Fibroblast of the aortic adventitia (primary cell): ENCODE results near the gene PTGS1. TPM values are rescaled to one million over a fixed set of nuclear protein-coding genes. Genes with fewer than 3 reads are reported as not detected.
"Not testable (repeated sequence)": the region's sequence is repeated elsewhere in the genome, so short reads cannot be mapped to it uniquely, and the experiment has no call there.

Experiments used
- DNase-seq: peaks from one replicate; pipeline ENCODE4 v3.0.0-alpha.2; 2010; ENCODE audit warnings: low read depth
- H3K4me3 ChIP-seq: 2 replicates; pipeline ENCODE4 v1.5.1; 2011; ENCODE audit warnings: low read depth, mild to moderate bottlenecking, control low read depth, low read length, moderate library complexity
- total RNA-seq: library from RNA; depleted of rRNA; stranded (reverse); fragments of >200 nt; gene quantifications from 2 replicates; pipeline ENCODE4 v1.2.3, GENCODE V29; 2012; ENCODE audit warnings: low replicate concordance
- TF ChIP-seq, protein P1 (sequence below): IDR thresholded peaks from 2 replicates; pipeline ENCODE4 v1.5.1; 2011; ENCODE audit warnings: mild to moderate bottlenecking, low read length, control low read depth, inconsistent platforms; ENCODE audit not compliant: insufficient read depth

The PTGS1 gene
- total RNA-seq, 1 donor = 173 TPM

DNA sequence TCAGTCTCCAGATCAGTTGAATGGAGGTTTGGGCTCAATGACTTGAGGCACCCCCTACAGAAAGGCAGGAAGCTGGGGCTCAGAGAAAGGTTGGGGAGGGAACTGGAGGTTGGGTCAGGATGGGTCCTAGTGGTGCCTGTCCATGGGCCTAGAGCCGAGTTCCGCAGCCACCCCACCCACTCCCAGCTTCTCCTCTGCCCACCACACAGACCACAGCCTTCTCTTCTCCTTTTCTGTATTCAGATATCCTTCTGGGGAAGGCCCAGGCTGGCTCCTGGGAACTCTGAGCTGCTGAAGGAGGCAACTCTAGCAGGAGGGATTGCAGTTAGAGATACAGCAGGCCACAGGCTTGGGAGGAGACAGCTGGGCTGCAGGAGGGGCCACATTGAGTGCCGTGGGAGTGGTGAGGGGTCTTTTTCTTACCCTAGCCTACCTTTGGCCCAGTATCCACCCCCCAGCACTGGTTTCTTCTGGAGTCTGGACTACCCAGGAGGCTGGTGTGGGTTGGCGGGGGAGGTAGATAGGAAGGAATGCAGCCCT, 15.4 kb upstream of the PTGS1 start:
- no peak for DNase-seq
- H3K4me3 ChIP-seq = no peak overlapping the region
- TF ChIP-seq, protein P1, sequence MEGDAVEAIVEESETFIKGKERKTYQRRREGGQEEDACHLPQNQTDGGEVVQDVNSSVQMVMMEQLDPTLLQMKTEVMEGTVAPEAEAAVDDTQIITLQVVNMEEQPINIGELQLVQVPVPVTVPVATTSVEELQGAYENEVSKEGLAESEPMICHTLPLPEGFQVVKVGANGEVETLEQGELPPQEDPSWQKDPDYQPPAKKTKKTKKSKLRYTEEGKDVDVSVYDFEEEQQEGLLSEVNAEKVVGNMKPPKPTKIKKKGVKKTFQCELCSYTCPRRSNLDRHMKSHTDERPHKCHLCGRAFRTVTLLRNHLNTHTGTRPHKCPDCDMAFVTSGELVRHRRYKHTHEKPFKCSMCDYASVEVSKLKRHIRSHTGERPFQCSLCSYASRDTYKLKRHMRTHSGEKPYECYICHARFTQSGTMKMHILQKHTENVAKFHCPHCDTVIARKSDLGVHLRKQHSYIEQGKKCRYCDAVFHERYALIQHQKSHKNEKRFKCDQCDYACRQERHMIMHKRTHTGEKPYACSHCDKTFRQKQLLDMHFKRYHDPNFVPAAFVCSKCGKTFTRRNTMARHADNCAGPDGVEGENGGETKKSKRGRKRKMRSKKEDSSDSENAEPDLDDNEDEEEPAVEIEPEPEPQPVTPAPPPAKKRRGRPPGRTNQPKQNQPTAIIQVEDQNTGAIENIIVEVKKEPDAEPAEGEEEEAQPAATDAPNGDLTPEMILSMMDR = no peak

- DNase-seq = no peak
- TF ChIP-seq, protein P1 = peak; percentile 49
- H3K4me3 ChIP-seq = no peak overlapping the region
Observed at GRCh38 chr9:122356627-122357026, 14.2 kb upstream of the PTGS1 start.

DNA sequence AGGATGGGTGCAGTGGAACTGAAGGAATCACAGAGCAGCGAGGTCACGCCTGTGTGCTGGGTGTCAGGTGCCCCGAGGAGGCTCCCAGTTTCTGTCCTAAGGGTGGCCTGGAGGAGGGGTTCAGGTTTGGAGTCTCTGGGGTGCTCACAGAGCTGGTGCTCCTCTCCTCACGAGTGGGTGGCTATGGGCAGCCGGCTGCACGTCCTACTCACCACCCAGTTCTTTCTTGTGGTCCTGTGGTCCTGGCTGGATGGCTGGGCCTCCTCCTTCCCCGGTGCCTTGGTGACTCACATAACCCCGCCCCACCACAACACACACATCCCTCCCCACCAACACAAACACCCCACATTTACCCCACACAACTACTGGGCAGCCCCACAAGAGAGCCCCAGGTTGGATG, 9.9 kb upstream of the PTGS1 start:
- TF ChIP-seq, protein P1 = no peak
- no peak overlapping the region for H3K4me3 ChIP-seq
- peak; percentile 54 for DNase-seq

GRCh38 chr9:122363131-122363530, 7.7 kb upstream of the PTGS1 start:
- H3K4me3 ChIP-seq = not testable (repeated sequence)

GRCh38 chr9:122364117-122364782, 6.6 kb upstream of the PTGS1 start:
- no peak for DNase-seq
- TF ChIP-seq, protein P1 = no peak
- no peak overlapping the region for H3K4me3 ChIP-seq

More at GRCh38 chr9:122363131-122363530, 7.7 kb upstream of the PTGS1 start:
- DNase-seq = not testable (repeated sequence)

DNA sequence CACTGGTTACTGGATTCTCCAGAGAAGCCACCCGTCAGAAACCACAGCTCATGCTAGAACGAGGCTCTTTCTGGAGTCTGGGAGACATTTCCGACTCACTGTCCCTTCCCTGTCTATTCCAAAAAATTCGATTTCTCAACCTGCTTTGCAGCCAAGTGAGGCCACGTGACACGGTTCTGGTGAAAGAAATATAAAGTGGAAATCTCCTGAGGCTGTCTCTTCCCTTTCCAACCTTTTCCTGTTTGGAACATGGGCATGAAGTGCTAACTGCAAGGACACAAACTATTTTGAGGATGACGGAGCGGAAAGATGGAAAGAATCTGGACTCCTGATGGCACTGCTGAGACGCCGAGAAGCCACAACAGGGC, 6.1 kb upstream of the PTGS1 start:
- DNase-seq = peak; percentile 56
- TF ChIP-seq, protein P1 = no peak
- H3K4me3 ChIP-seq = no peak overlapping the region

- DNase-seq = peak; percentile 80
- TF ChIP-seq, protein P1 = no peak
- no peak overlapping the region for H3K4me3 ChIP-seq
Observed at GRCh38 chr9:122366074-122366660, 4.7 kb upstream of the PTGS1 start.
